Measurements from ENCODE around the gene ZNF507. TPM values are rescaled to one million over a fixed set of nuclear protein-coding genes. Genes with fewer than 3 reads are reported as not detected.

The ZNF507 gene
- total and polyA plus RNA-seq, 12 donors = 2.7 to 26.6 (median 17.4) TPM

GRCh38 chr19:32367063-32367462 lies 21.7 kb downstream of the ZNF507 start:
- Histone ChIP-seq H3K4me3 (no peak overlapping the region), H3K27ac (peak overlapping the region in 1 of 10 donors; percentile 45), H3K36me3 (peaks cover 0 to 78% (median 4%) of the 10 kb centered on the region in 9 donors), H3K4me1 (peaks cover 0 to 47% (median 23%) of the 10 kb centered on the region in 9 donors), H3K27me3 (peaks cover 0 to 59% (median 0%) of the 10 kb centered on the region in 7 donors), H3K9me3 (no peaks in the 10 kb centered on the region)
- no peak for TF ChIP-seq CTCF (IDR thresholded peaks at IDR 0.05)
- no peak for ATAC-seq
- no peak for DNase-seq
- WGBS, 2 donors = 83 to 87% methylated on average over 6 of the region's 6 CpGs
- intact Hi-C loops (cut with DNase I) = no loop called here

GRCh38 chr19:32367948-32368536 lies 22.6 kb downstream of the ZNF507 start:
- H3K4me3 ChIP-seq = no peak overlapping the region
- H3K4me1 ChIP-seq = peaks cover 0 to 43% (median 21%) of the 10 kb centered on the region in 9 donors
- DNase-seq (no peak), ATAC-seq (peak in 5 of 8 donors; percentile 34 to 62 (median 54))
- peak overlapping the region in 4 of 10 donors; percentile 2 to 51 (median 40) for H3K27ac ChIP-seq
- intact Hi-C loops (cut with DNase I) = no loop called here
- peaks cover 0 to 78% (median 8%) of the 10 kb centered on the region in 9 donors for H3K36me3 ChIP-seq
- peaks cover 0 to 4% (median 0%) of the 10 kb centered on the region in 11 donors for H3K9me3 ChIP-seq
- 84 to 93% methylated on average over 3 of the region's 3 CpGs for WGBS, 2 donors
- TF ChIP-seq CTCF (IDR thresholded peaks at IDR 0.05) = no peak
- peaks cover 0 to 64% (median 0%) of the 10 kb centered on the region in 7 donors for H3K27me3 ChIP-seq

- Histone ChIP-seq H3K36me3 (peaks cover 0 to 76% (median 8%) of the 10 kb centered on the region in 9 donors), H3K4me3 (no peak overlapping the region), H3K9me3 (peaks cover 0 to 4% (median 0%) of the 10 kb centered on the region in 11 donors), H3K27ac (peak overlapping the region in 1 of 10 donors; percentile 45), H3K27me3 (peaks cover 0 to 64% (median 0%) of the 10 kb centered on the region in 7 donors), H3K4me1 (peaks cover 0 to 42% (median 14%) of the 10 kb centered on the region in 9 donors)
- ATAC-seq (no peak), DNase-seq (no peak)
- intact Hi-C loops (cut with DNase I) = no loop called here
- 67 to 80% methylated on average over 2 of the region's 2 CpGs for WGBS, 2 donors
- no peak for TF ChIP-seq CTCF (IDR thresholded peaks at IDR 0.05)
These were observed 23.4 kb downstream of the ZNF507 start for GRCh38 chr19:32368787-32369186.

- Histone ChIP-seq H3K4me3 (no peak overlapping the region), H3K9me3 (peaks cover 0 to 4% (median 0%) of the 10 kb centered on the region in 11 donors), H3K36me3 (peaks cover 0 to 80% (median 10%) of the 10 kb centered on the region in 9 donors), H3K27ac (peak overlapping the region in 7 of 10 donors; percentile 48 to 73 (median 66)), H3K4me1 (peaks cover 0 to 36% (median 14%) of the 10 kb centered on the region in 9 donors), H3K27me3 (peaks cover 0 to 57% (median 0%) of the 10 kb centered on the region in 7 donors)
- DNase-seq (no peak), ATAC-seq (peak in 1 of 8 donors; percentile 9)
- TF ChIP-seq CTCF (IDR thresholded peaks at IDR 0.05) = no peak
- intact Hi-C loops (cut with DNase I) = no loop called here
- WGBS, 2 donors = 94% methylated on average over 7 of the region's 7 CpGs
These were observed 27.5 kb downstream of the ZNF507 start for GRCh38 chr19:32372726-32373517.
